MM.1S (cell line): ENCODE results near the gene NXT2.
"Not testable (repeated sequence)": the region's sequence is repeated elsewhere in the genome, so short reads cannot be mapped to it uniquely, and the experiment has no call there.

Experiments used
- DNase-seq: peaks from one replicate; pipeline ENCODE4 v3.0.0-alpha.2; 2015
- H2AFZ ChIP-seq: fragments of 300-600 bp; sonication (generic); 2 replicates; pipeline ENCODE4 v1.6.0; 2016; ENCODE audit warnings: antibody characterized with exemption, low read length
- H3F3A ChIP-seq: fragments of 300-600 bp; sonication (generic); 2 replicates; pipeline ENCODE4 v1.6.1; 2016; ENCODE audit warnings: mild to moderate bottlenecking, antibody characterized with exemption, low read length, moderate library complexity, mixed read lengths; ENCODE audit not compliant: insufficient read depth
- H3K27ac ChIP-seq: fragments of 300-600 bp; sonication (generic); 2 replicates; pipeline ENCODE4 v1.5.1; 2016; ENCODE audit warnings: mild to moderate bottlenecking, low read length
- H3K27me3 ChIP-seq: fragments of 300-600 bp; sonication (generic); replicated peaks from 2 replicates; pipeline ENCODE4 v1.6.0; 2016; ENCODE audit warnings: low read length; ENCODE audit not compliant: insufficient read depth
- H3K36me3 ChIP-seq: fragments of 300-600 bp; sonication (generic); replicated peaks from 2 replicates; pipeline ENCODE4 v1.6.1; 2016; ENCODE audit warnings: mild to moderate bottlenecking, low read length, mixed read lengths; ENCODE audit not compliant: insufficient read depth
- H3K4me1 ChIP-seq: fragments of 300-600 bp; sonication (generic); 2 replicates; pipeline ENCODE4 v1.6.1; 2016; ENCODE audit warnings: low read length, mixed read lengths
- H3K4me2 ChIP-seq: fragments of 300-600 bp; sonication (generic); 2 replicates; pipeline ENCODE4 v1.6.0; 2016; ENCODE audit warnings: low read depth, low read length
- H3K4me3 ChIP-seq: fragments of 300-600 bp; sonication (generic); 2 replicates; pipeline ENCODE4 v1.5.1; 2016; ENCODE audit warnings: low read length, mixed read lengths
- H3K79me2 ChIP-seq: fragments of 300-600 bp; sonication (generic); 2 replicates; pipeline ENCODE4 v1.6.1; 2016; ENCODE audit warnings: mixed run types, low read length, mixed read lengths
- H3K9ac ChIP-seq: fragments of 300-600 bp; sonication (generic); 2 replicates; pipeline ENCODE4 v1.6.1; 2016; ENCODE audit warnings: low read length, mixed read lengths
- H3K9me2 ChIP-seq: fragments of 300-600 bp; sonication (generic); replicated peaks from 2 replicates; pipeline ENCODE4 v1.6.1; 2016; ENCODE audit warnings: mild to moderate bottlenecking, low read length, mixed read lengths; ENCODE audit not compliant: insufficient read depth
- H3K9me3 ChIP-seq: fragments of 300-600 bp; sonication (generic); replicated peaks from 2 replicates; pipeline ENCODE4 v1.6.1; 2016; ENCODE audit warnings: mild to moderate bottlenecking, low read length, mixed read lengths; ENCODE audit not compliant: insufficient read depth
- H4K20me1 ChIP-seq: fragments of 300-600 bp; sonication (generic); 2 replicates; pipeline ENCODE4 v1.6.1; 2016; ENCODE audit warnings: mild to moderate bottlenecking, low read length, moderate library complexity, mixed read lengths; ENCODE audit not compliant: insufficient read depth
- CTCF ChIP-seq: fragments of 300-600 bp; sonication (generic); IDR thresholded peaks from 2 replicates; pipeline ENCODE4 v1.5.1; 2016; ENCODE audit warnings: antibody characterized with exemption, low read length, mixed read lengths
- EZH2 ChIP-seq: fragments of 300-600 bp; sonication (generic); optimal IDR thresholded peaks from 2 replicates; pipeline ENCODE3; 2017; ENCODE audit warnings: low read depth, mild to moderate bottlenecking, antibody characterized with exemption, low read length, mixed read lengths
- EZH2phosphoT487 ChIP-seq: fragments of 300-600 bp; sonication (generic); IDR thresholded peaks from 2 replicates; pipeline ENCODE4 v1.6.1; 2018; ENCODE audit warnings: antibody characterized with exemption, low read length

NXT2 gene

GRCh38 chrX:109537324-109537665 is 651 bp downstream of the NXT2 start:
- TF ChIP-seq EZH2 (no peak), CTCF (no peak), EZH2phosphoT487 (no peak)
- no peaks in the 10 kb centered on the region for H3K9me3 ChIP-seq
- no peaks in the 10 kb centered on the region for H3K27me3 ChIP-seq
- peak overlapping the region; percentile 90 for H3K27ac ChIP-seq
- peak overlapping the region; percentile 85 for H3K4me3 ChIP-seq
- peak overlapping the region; percentile 87 for H2AFZ ChIP-seq
- H3K79me2 ChIP-seq = no peaks in the 10 kb centered on the region
- H3K9ac ChIP-seq = peak overlapping the region; percentile 84
- H3K36me3 ChIP-seq = no peaks in the 10 kb centered on the region
- H4K20me1 ChIP-seq = no peaks in the 10 kb centered on the region
- no peaks in the 10 kb centered on the region for H3K9me2 ChIP-seq
- DNase-seq = peak; percentile 34
- peak overlapping the region; percentile 62; the same call in 1 of the 2 replicates for H3K4me2 ChIP-seq
- H3F3A ChIP-seq = peaks cover 8% of the 10 kb centered on the region
- H3K4me1 ChIP-seq = no peaks in the 10 kb centered on the region

GRCh38 chrX:109539007-109539406 is 2.4 kb downstream of the NXT2 start:
- H3K9ac ChIP-seq, H3K79me2 ChIP-seq, H3K4me1 ChIP-seq, H3K36me3 ChIP-seq, H3K27me3 ChIP-seq, H3K27ac ChIP-seq, H3F3A ChIP-seq, H2AFZ ChIP-seq, H3K4me3 ChIP-seq, H3K9me2 ChIP-seq, H3K4me2 ChIP-seq, H4K20me1 ChIP-seq, H3K9me3 ChIP-seq, DNase-seq: not testable (repeated sequence)

- Histone ChIP-seq H3K79me2 (no peaks in the 10 kb centered on the region), H3K9me3 (no peaks in the 10 kb centered on the region), H3K9ac (no peak overlapping the region), H3K36me3 (no peaks in the 10 kb centered on the region), H3K4me3 (no peak overlapping the region), H2AFZ (no peak overlapping the region), H4K20me1 (no peaks in the 10 kb centered on the region), H3K27me3 (no peaks in the 10 kb centered on the region), H3K4me1 (peaks cover 3% of the 10 kb centered on the region; the same call in 1 of the 2 replicates), H3K27ac (no peak overlapping the region), H3K9me2 (no peaks in the 10 kb centered on the region), H3F3A (no peaks in the 10 kb centered on the region), H3K4me2 (no peak overlapping the region)
- DNase-seq = no peak
- TF ChIP-seq CTCF = no peak
- TF ChIP-seq EZH2phosphoT487 = no peak
- TF ChIP-seq EZH2 = no peak
Measured at GRCh38 chrX:109553862-109554261, 17.2 kb downstream of the NXT2 start.

GRCh38 chrX:109576083-109576482 is 39.4 kb downstream of the NXT2 start:
- not testable (repeated sequence) for H3K9me2 ChIP-seq, H3K79me2 ChIP-seq, H3K4me3 ChIP-seq, H3K9me3 ChIP-seq, H3K27me3 ChIP-seq, H3K4me2 ChIP-seq, H3K36me3 ChIP-seq, H4K20me1 ChIP-seq, H3K9ac ChIP-seq, H3K27ac ChIP-seq, H2AFZ ChIP-seq, H3K4me1 ChIP-seq, H3F3A ChIP-seq, DNase-seq
